ENCODE measurements around the gene CCNB2.

CCNB2 gene

DNA sequence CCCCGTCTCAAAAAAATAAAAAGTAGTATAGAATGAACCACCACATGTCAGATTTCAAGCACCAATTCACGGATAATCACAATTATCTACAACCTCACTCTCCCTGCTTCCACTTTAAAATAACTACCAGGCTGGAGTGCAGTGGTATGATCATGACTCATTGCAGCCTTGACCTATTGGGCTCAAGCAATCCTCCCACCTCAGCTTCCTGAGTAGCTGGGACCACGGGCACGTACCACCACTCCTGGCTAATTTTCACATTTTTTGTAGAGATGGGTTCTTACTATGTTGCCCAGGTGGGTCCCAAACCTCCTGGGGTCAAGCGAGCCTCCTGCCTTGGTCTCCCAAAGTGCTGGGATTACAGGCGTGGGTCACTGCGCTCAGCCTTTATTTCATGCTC lies 63.6 kb downstream of the CCNB2 start:
- H3K27ac ChIP-seq (ENCODE audit: low read length): no peak overlapping the region
- no peaks in the 10 kb centered on the region for H3K27me3 ChIP-seq (ENCODE audit: low read depth, low read length)
- no peaks in the 10 kb centered on the region for H3K4me1 ChIP-seq (ENCODE audit: control insufficient read depth in 1 of 2, insufficient read depth in 2 of 2, low read length in 2 of 2)
- H3K4me3 ChIP-seq (ENCODE audit: low read depth in 1 of 2, low read length in 2 of 2): no peak overlapping the region
- H3K9me3 ChIP-seq (ENCODE audit: control insufficient read depth in 1 of 2, low read length in 2 of 2): no peaks in the 10 kb centered on the region
- H3K36me3 ChIP-seq (ENCODE audit: control insufficient read depth in 1 of 2, insufficient read depth in 2 of 2, low read length in 2 of 2): peaks cover 7 to 36% of the 10 kb centered on the region in 2 donors

DNA sequence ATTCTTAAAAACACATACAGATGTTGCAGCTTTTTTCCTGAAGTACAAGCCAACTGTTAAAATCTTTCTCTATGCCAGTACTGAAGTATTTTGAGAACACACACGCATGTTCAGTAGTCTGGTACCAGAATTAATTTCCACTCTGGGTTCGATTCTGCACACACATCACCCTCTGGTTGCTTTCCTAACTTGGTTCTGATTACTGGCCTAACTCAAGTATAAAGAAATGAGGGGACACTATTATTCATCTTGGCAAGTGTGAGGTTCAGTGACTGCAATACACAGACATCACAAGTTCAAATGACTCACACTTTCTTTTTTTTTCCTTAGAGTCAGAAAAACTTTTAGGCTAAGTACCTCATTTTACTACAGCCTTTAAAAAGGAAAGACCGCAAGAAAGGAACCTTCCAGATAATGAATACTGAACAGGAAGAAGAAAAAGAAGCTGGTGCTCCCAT lies 64.3 kb downstream of the CCNB2 start:
- no peaks in the 10 kb centered on the region for H3K9me3 ChIP-seq (ENCODE audit: control insufficient read depth in 1 of 2, low read length in 2 of 2)
- peak overlapping the region; percentile 58 for H3K27ac ChIP-seq (ENCODE audit: low read length)
- no peaks in the 10 kb centered on the region for H3K27me3 ChIP-seq (ENCODE audit: low read depth, low read length)
- H3K4me3 ChIP-seq (ENCODE audit: low read depth in 1 of 2, low read length in 2 of 2): no peak overlapping the region
- peaks cover 9 to 35% of the 10 kb centered on the region in 2 donors for H3K36me3 ChIP-seq (ENCODE audit: control insufficient read depth in 1 of 2, insufficient read depth in 2 of 2, low read length in 2 of 2)
- H3K4me1 ChIP-seq (ENCODE audit: control insufficient read depth in 1 of 2, insufficient read depth in 2 of 2, low read length in 2 of 2): no peaks in the 10 kb centered on the region

DNA sequence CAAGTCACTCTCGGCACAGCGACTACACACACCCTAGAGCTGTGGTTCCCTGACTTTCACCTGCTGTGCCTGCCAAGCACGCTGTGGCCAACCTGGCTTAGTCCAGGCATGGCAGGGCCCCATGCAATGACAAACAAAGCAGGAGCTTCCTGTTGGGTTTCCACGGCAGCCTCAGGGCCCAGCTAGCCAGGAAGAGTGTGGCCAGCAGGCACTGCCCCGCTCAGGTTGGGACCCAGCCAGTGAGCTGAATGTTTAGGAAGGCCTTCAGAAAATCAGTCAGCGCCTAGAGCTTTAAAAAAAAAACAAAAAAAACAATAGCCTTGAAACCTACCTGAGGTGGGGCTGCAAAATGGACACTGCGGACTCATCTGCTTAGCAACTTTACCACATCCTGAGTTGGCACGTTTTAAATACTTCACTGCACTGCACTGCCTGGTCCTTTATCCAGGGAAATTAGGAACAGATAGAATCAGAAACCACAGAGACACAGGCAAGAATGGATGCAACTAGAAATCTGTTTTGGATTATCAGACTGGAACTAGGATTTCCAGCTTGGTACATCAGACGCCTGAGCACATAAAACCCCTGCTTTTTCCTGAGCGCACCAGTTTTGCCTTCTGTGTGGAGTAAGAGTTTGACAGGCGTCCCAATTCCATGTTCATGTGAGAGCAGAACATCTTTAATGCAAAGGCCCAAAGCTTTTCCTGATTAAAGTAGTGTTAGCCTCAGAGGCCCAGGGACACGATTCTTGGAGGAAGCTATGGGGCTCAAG lies 65.5 kb downstream of the CCNB2 start:
- Histone ChIP-seq H3K4me3 (ENCODE audit: low read depth in 1 of 2, low read length in 2 of 2) (no peak overlapping the region), H3K9me3 (ENCODE audit: control insufficient read depth in 1 of 2, low read length in 2 of 2) (no peaks in the 10 kb centered on the region), H3K4me1 (ENCODE audit: control insufficient read depth in 1 of 2, insufficient read depth in 2 of 2, low read length in 2 of 2) (peaks cover 7% of the 10 kb centered on the region in 2 donors), H3K27me3 (ENCODE audit: low read depth, low read length) (no peaks in the 10 kb centered on the region), H3K27ac (ENCODE audit: low read length) (no peak overlapping the region), H3K36me3 (ENCODE audit: control insufficient read depth in 1 of 2, insufficient read depth in 2 of 2, low read length in 2 of 2) (peaks cover 9 to 26% of the 10 kb centered on the region in 2 donors)

DNA sequence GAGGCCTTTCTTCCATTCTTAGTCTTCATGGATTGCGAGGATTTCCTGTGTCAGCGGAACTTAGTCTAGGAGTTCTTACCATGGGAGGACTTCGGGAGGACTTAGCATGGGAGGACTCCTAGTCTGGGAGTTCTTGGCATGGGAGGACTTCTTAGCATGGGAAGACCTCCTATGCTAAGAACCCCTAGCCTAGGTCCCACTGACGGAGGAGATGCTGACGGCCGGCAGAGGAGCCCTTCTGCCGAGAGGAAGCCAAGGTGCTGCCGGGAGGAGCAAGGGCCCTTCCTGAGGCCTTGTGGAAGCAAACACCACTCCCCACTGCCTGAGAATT lies 66.1 kb downstream of the CCNB2 start:
- no peaks in the 10 kb centered on the region for H3K9me3 ChIP-seq (ENCODE audit: control insufficient read depth in 1 of 2, low read length in 2 of 2)
- H3K4me3 ChIP-seq (ENCODE audit: low read depth in 1 of 2, low read length in 2 of 2): no peak overlapping the region
- no peak overlapping the region for H3K27ac ChIP-seq (ENCODE audit: low read length)
- no peaks in the 10 kb centered on the region for H3K27me3 ChIP-seq (ENCODE audit: low read depth, low read length)
- peaks cover 9 to 26% of the 10 kb centered on the region in 2 donors for H3K36me3 ChIP-seq (ENCODE audit: control insufficient read depth in 1 of 2, insufficient read depth in 2 of 2, low read length in 2 of 2)
- H3K4me1 ChIP-seq (ENCODE audit: control insufficient read depth in 1 of 2, insufficient read depth in 2 of 2, low read length in 2 of 2): peaks cover 7 to 9% of the 10 kb centered on the region in 2 donors

DNA sequence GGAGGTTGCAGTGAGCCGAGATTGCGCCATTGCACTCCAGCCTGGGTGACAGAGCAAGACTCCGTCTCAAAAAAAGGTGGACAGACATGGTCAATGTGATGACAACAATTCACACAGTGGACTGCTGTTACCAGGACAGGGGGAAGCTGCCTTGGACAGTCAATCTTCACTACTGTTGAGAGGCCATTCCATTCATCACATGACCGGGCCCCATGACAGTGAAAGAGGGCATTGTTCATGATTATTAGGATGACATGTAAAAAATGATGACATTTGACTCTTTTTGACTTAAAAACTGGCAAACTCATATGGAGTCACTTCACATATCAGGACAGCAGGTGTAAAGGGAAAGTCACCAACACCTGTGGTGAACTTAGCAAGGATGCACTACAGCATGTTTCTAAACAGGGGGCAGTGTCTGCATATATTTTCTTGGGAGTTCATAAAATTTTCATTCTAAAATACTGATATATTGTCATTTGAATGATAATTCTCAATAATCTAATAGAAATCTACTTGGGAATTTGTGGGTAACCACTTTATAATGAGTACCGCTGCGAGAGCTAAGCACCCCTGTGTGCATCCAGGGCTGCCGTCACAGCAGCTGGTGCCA lies 67.4 kb downstream of the CCNB2 start:
- Histone ChIP-seq H3K27me3 (ENCODE audit: low read depth, low read length) (no peaks in the 10 kb centered on the region), H3K4me3 (ENCODE audit: low read depth in 1 of 2, low read length in 2 of 2) (no peak overlapping the region), H3K36me3 (ENCODE audit: control insufficient read depth in 1 of 2, insufficient read depth in 2 of 2, low read length in 2 of 2) (peaks cover 13 to 25% of the 10 kb centered on the region in 2 donors), H3K9me3 (ENCODE audit: control insufficient read depth in 1 of 2, low read length in 2 of 2) (no peaks in the 10 kb centered on the region), H3K4me1 (ENCODE audit: control insufficient read depth in 1 of 2, insufficient read depth in 2 of 2, low read length in 2 of 2) (peaks cover 7 to 9% of the 10 kb centered on the region in 2 donors), H3K27ac (ENCODE audit: low read length) (no peak overlapping the region)

DNA sequence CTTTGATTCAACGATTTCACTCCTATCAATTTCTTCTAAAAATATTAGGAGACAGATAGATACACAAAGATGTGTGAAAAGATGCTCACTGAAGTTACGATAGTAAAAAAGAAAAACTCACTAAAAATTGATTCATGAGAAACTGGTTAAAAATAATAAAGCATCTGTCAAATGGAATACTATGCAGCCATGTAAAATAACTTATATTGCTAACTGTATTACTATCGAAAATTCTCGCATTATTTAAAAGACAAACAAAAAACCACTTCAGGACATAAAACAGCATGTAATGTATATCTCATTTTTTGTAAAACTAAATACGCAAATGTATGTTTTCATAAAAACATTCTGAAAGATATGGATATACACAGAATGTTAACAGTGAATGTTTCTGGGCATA lies 68.2 kb downstream of the CCNB2 start:
- peaks cover 13 to 31% of the 10 kb centered on the region in 2 donors for H3K36me3 ChIP-seq (ENCODE audit: control insufficient read depth in 1 of 2, insufficient read depth in 2 of 2, low read length in 2 of 2)
- H3K4me3 ChIP-seq (ENCODE audit: low read depth in 1 of 2, low read length in 2 of 2): no peak overlapping the region
- no peak overlapping the region for H3K27ac ChIP-seq (ENCODE audit: low read length)
- H3K27me3 ChIP-seq (ENCODE audit: low read depth, low read length): no peaks in the 10 kb centered on the region
- H3K4me1 ChIP-seq (ENCODE audit: control insufficient read depth in 1 of 2, insufficient read depth in 2 of 2, low read length in 2 of 2): peaks cover 7 to 9% of the 10 kb centered on the region in 2 donors
- H3K9me3 ChIP-seq (ENCODE audit: control insufficient read depth in 1 of 2, low read length in 2 of 2): no peaks in the 10 kb centered on the region

DNA sequence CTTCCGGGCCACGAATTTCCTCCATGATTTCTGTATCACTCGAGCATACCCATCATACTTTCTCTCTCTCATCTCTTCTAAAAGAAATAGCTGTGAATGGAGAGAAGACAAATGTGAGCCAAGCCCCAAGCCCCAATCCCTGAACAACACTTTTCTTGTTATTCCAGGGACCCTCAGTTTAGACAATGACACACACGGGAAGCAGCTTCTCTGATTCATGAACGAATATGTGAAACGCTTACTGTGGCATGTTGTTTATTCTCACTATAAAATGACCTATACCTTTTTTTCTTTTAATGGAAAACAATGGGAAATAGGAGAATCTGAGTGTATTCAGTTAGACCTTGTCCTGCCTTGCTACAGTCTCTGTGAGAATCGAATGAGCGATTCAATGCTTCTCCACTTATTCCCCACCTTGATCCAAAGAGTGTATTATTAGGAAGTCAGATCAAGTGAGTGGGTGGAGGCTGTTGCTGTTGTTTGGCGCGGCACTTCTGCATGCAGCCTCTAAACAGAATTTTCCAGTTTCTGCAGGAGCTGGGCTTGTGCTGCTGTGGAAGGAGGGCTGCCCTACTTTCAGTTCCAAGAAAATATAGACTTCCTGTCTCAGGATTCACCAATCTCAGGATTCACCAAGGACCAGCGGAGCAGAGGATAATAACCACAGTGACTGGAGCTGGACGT lies 69.3 kb downstream of the CCNB2 start:
- peaks cover 13 to 41% of the 10 kb centered on the region in 2 donors for H3K36me3 ChIP-seq (ENCODE audit: control insufficient read depth in 1 of 2, insufficient read depth in 2 of 2, low read length in 2 of 2)
- no peaks in the 10 kb centered on the region for H3K27me3 ChIP-seq (ENCODE audit: low read depth, low read length)
- H3K9me3 ChIP-seq (ENCODE audit: control insufficient read depth in 1 of 2, low read length in 2 of 2): no peaks in the 10 kb centered on the region
- H3K4me1 ChIP-seq (ENCODE audit: control insufficient read depth in 1 of 2, insufficient read depth in 2 of 2, low read length in 2 of 2): peaks cover 7 to 9% of the 10 kb centered on the region in 2 donors
- peak overlapping the region; percentile 10 for H3K27ac ChIP-seq (ENCODE audit: low read length)
- no peak overlapping the region for H3K4me3 ChIP-seq (ENCODE audit: low read depth in 1 of 2, low read length in 2 of 2)

Data from muscle layer of duodenum (tissue), 2 donors.